ENCODE data around the gene NUAK2. TPM values are rescaled to one million over a fixed set of nuclear protein-coding genes. Genes with fewer than 3 reads are reported as not detected.

Gene NUAK2
- total and polyA plus RNA-seq, 4 donors, result 1.3 to 2.4 (median 2.1) TPM

- DNase-seq (ENCODE audit: low spot score), result peak; percentile 65
- Histone ChIP-seq H3K4me3 (ENCODE audit: low read depth in 1 of 3, low read length in 3 of 3) (no peak overlapping the region), H3K9ac (ENCODE audit: low read depth in 1 of 2, low read length in 2 of 2) (no peak overlapping the region), H3K36me3 (ENCODE audit: control insufficient read depth in 4 of 4, insufficient read depth in 3 of 4, low read depth in 1 of 4, low read length in 3 of 4) (no peaks in the 10 kb centered on the region), H3K4me1 (ENCODE audit: control insufficient read depth in 4 of 4, insufficient read depth in 4 of 4, low read length in 3 of 4) (peaks cover 2 to 16% (median 7%) of the 10 kb centered on the region in 4 donors), H3K27me3 (ENCODE audit: control insufficient read depth in 4 of 4, insufficient read depth in 4 of 4, low read length in 3 of 4) (no peaks in the 10 kb centered on the region), H3K27ac (ENCODE audit: low read depth in 1 of 2, low read length in 2 of 2) (no peak overlapping the region), H3K9me3 (ENCODE audit: control insufficient read depth in 4 of 4, low read length in 3 of 4) (no peaks in the 10 kb centered on the region)
- no peak for TF ChIP-seq HNF4A (conservative IDR thresholded peaks at IDR 0.05)
- TF ChIP-seq YY1 (IDR thresholded peaks at IDR 0.05), result no peak
- TF ChIP-seq RAD21 (IDR thresholded peaks at IDR 0.05), result peak; percentile 99 to 100
- no peak for TF ChIP-seq EGR1 (IDR thresholded peaks at IDR 0.05; ENCODE audit: low read depth in 2 of 2)
- TF ChIP-seq, protein P1, sequence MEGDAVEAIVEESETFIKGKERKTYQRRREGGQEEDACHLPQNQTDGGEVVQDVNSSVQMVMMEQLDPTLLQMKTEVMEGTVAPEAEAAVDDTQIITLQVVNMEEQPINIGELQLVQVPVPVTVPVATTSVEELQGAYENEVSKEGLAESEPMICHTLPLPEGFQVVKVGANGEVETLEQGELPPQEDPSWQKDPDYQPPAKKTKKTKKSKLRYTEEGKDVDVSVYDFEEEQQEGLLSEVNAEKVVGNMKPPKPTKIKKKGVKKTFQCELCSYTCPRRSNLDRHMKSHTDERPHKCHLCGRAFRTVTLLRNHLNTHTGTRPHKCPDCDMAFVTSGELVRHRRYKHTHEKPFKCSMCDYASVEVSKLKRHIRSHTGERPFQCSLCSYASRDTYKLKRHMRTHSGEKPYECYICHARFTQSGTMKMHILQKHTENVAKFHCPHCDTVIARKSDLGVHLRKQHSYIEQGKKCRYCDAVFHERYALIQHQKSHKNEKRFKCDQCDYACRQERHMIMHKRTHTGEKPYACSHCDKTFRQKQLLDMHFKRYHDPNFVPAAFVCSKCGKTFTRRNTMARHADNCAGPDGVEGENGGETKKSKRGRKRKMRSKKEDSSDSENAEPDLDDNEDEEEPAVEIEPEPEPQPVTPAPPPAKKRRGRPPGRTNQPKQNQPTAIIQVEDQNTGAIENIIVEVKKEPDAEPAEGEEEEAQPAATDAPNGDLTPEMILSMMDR (IDR thresholded peaks at IDR 0.05; ENCODE audit: low read depth, low read length, missing input control), result peak; percentile 85
- no peak for TF ChIP-seq ZBTB33 (IDR thresholded peaks at IDR 0.05)
- 34% methylated on average over 6 of the region's 6 CpGs for whole genome bisulfite sequencing
Measured at GRCh38 chr1:205325334-205325884, 3.9 kb upstream of the NUAK2 start.

DNA sequence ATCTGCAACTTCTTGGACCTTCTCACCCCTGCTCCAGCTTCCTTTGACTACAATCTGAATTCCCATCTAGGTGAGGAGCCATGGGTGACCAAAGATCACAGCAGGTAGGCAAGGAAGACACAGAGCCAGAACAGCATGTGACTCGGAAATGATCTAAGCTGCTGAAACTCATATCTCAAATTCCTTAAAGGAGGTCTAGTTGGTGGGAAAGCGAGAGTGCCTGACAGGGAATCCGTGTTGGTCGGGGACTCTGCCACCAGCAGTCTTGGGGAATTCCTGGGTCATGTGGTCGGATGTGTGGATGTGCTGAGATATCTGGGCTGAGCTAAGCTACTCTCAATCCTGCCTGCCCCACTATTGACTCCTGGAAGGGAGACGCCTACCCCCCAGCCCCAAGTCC, 3.2 kb upstream of the NUAK2 start:
- Histone ChIP-seq H3K27me3 (ENCODE audit: control insufficient read depth in 4 of 4, insufficient read depth in 4 of 4, low read length in 3 of 4) (no peaks in the 10 kb centered on the region), H3K9me3 (ENCODE audit: control insufficient read depth in 4 of 4, low read length in 3 of 4) (no peaks in the 10 kb centered on the region), H3K9ac (ENCODE audit: low read depth in 1 of 2, low read length in 2 of 2) (no peak overlapping the region), H3K36me3 (ENCODE audit: control insufficient read depth in 4 of 4, insufficient read depth in 3 of 4, low read depth in 1 of 4, low read length in 3 of 4) (no peaks in the 10 kb centered on the region), H3K4me1 (ENCODE audit: control insufficient read depth in 4 of 4, insufficient read depth in 4 of 4, low read length in 3 of 4) (peaks cover 2 to 20% (median 8%) of the 10 kb centered on the region in 4 donors), H3K27ac (ENCODE audit: low read depth in 1 of 2, low read length in 2 of 2) (no peak overlapping the region), H3K4me3 (ENCODE audit: low read depth in 1 of 3, low read length in 3 of 3) (no peak overlapping the region)
- TF ChIP-seq FOXA1 (IDR thresholded peaks at IDR 0.05) (no peak), EGR1 (IDR thresholded peaks at IDR 0.05; ENCODE audit: low read depth in 2 of 2) (no peak), RXRA (IDR thresholded peaks at IDR 0.05) (no peak)
- TF ChIP-seq, protein P2, sequence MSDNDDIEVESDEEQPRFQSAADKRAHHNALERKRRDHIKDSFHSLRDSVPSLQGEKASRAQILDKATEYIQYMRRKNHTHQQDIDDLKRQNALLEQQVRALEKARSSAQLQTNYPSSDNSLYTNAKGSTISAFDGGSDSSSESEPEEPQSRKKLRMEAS (IDR thresholded peaks at IDR 0.05), result no peak
- DNase-seq (ENCODE audit: low spot score), result no peak
- 43% methylated on average over 6 of the region's 6 CpGs for WGBS

GRCh38 chr1:205323794-205324193, 2.2 kb upstream of the NUAK2 start:
- no peak overlapping the region for H3K9ac ChIP-seq (ENCODE audit: low read depth in 1 of 2, low read length in 2 of 2)
- no peak for DNase-seq (ENCODE audit: low spot score)
- peaks cover 7 to 30% (median 18%) of the 10 kb centered on the region in 4 donors for H3K4me1 ChIP-seq (ENCODE audit: control insufficient read depth in 4 of 4, insufficient read depth in 4 of 4, low read length in 3 of 4)
- H3K9me3 ChIP-seq (ENCODE audit: control insufficient read depth in 4 of 4, low read length in 3 of 4), result no peaks in the 10 kb centered on the region
- H3K27ac ChIP-seq (ENCODE audit: low read depth in 1 of 2, low read length in 2 of 2), result no peak overlapping the region
- no peak overlapping the region for H3K4me3 ChIP-seq (ENCODE audit: low read depth in 1 of 3, low read length in 3 of 3)
- no peaks in the 10 kb centered on the region for H3K36me3 ChIP-seq (ENCODE audit: control insufficient read depth in 4 of 4, insufficient read depth in 3 of 4, low read depth in 1 of 4, low read length in 3 of 4)
- WGBS, result 94% methylated on average over 6 of the region's 6 CpGs
- no peak for TF ChIP-seq TAF1 (conservative IDR thresholded peaks at IDR 0.05)
- TF ChIP-seq FOXA2 (IDR thresholded peaks at IDR 0.05), result no peak
- no peak for TF ChIP-seq GABPA (IDR thresholded peaks at IDR 0.05 in 1 of 2, conservative IDR thresholded peaks at IDR 0.05 in 1 of 2)
- no peak for TF ChIP-seq HNF4G (IDR thresholded peaks at IDR 0.05)
- TF ChIP-seq ATF3 (IDR thresholded peaks at IDR 0.05), result no peak
- TF ChIP-seq NR2F2 (IDR thresholded peaks at IDR 0.05), result no peak
- TF ChIP-seq ZBTB33 (IDR thresholded peaks at IDR 0.05), result no peak
- TF ChIP-seq, protein P3, sequence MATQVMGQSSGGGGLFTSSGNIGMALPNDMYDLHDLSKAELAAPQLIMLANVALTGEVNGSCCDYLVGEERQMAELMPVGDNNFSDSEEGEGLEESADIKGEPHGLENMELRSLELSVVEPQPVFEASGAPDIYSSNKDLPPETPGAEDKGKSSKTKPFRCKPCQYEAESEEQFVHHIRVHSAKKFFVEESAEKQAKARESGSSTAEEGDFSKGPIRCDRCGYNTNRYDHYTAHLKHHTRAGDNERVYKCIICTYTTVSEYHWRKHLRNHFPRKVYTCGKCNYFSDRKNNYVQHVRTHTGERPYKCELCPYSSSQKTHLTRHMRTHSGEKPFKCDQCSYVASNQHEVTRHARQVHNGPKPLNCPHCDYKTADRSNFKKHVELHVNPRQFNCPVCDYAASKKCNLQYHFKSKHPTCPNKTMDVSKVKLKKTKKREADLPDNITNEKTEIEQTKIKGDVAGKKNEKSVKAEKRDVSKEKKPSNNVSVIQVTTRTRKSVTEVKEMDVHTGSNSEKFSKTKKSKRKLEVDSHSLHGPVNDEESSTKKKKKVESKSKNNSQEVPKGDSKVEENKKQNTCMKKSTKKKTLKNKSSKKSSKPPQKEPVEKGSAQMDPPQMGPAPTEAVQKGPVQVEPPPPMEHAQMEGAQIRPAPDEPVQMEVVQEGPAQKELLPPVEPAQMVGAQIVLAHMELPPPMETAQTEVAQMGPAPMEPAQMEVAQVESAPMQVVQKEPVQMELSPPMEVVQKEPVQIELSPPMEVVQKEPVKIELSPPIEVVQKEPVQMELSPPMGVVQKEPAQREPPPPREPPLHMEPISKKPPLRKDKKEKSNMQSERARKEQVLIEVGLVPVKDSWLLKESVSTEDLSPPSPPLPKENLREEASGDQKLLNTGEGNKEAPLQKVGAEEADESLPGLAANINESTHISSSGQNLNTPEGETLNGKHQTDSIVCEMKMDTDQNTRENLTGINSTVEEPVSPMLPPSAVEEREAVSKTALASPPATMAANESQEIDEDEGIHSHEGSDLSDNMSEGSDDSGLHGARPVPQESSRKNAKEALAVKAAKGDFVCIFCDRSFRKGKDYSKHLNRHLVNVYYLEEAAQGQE (IDR thresholded peaks at IDR 0.05), result no peak
- no peaks in the 10 kb centered on the region for H3K27me3 ChIP-seq (ENCODE audit: control insufficient read depth in 4 of 4, insufficient read depth in 4 of 4, low read length in 3 of 4)
